Heart right ventricle (tissue), 16 donors: Measurements from ENCODE around the gene GNAO1. TPM values are rescaled to one million over a fixed set of nuclear protein-coding genes. Genes with fewer than 3 reads are reported as not detected.

Experiments
- ATAC-seq, 8 donors: fragments of 200-7000 bp; cut with Tn5 transposase; one replicate each; pipeline ENCODE4 v1.9.1; 2020; ENCODE audit warnings: mild to moderate bottlenecking in 8 of 8, moderate library complexity in 8 of 8, moderate number of reproducible peaks in 1 of 8
- DNase-seq, 2 donors: peaks; one replicate each; pipeline ENCODE4 v3.0.0-alpha.2; 2020
- H3K27ac ChIP-seq, 10 donors: fragments of 200-600 bp; sonication (generic) in 2 of 10; one replicate each; pipeline versions ENCODE4 v1.5.0 to v1.8.0; 2020 to 2022; ENCODE audit warnings: mild to moderate bottlenecking in 3 of 10
- H3K27me3 ChIP-seq, 7 donors: fragments of 200-600 bp; one replicate each; pipeline ENCODE4 v1.8.0; 2021 to 2022; ENCODE audit warnings: mild to moderate bottlenecking in 2 of 7
- H3K36me3 ChIP-seq, 9 donors: fragments of 200-600 bp; sonication (generic) in 1 of 9; one replicate each; pipeline versions ENCODE4 v1.5.0 to v1.8.0; 2020 to 2022; ENCODE audit warnings: mild to moderate bottlenecking in 2 of 9
- H3K4me1 ChIP-seq, 9 donors: fragments of 200-600 bp; sonication (generic) in 1 of 9; one replicate each; pipeline versions ENCODE4 v1.5.0 to v1.8.0; 2020 to 2022; ENCODE audit warnings: mild to moderate bottlenecking in 4 of 9
- H3K4me3 ChIP-seq, 10 donors: fragments of 200-600 bp; sonication (generic) in 2 of 10; one replicate each; pipeline versions ENCODE4 v1.5.0 to v1.8.0; 2020 to 2022; ENCODE audit warnings: mild to moderate bottlenecking in 7 of 10, moderate library complexity in 2 of 10
- H3K9me3 ChIP-seq, 11 donors: fragments of 200-600 bp in 10 of 11; sonication (generic) in 2 of 11; one replicate each; pipeline versions ENCODE4 v1.5.0 to v1.8.0; 2013 to 2022; ENCODE audit warnings: mild to moderate bottlenecking in 2 of 11, control low read depth in 1 of 11, moderate library complexity in 1 of 11
- CTCF ChIP-seq, 9 donors: fragments of 200-600 bp; sonication (generic) in 2 of 9; IDR thresholded peaks; one replicate each; pipeline versions ENCODE4 v1.5.0 to v1.8.0; 2021 to 2022; ENCODE audit warnings: antibody characterized with exemption in 9 of 9, mild to moderate bottlenecking in 5 of 9, moderate library complexity in 1 of 9
- WGBS, 2 donors: extraction: QIAGEN DNeasy Blood & Tissue Kit; methylation state at CpG; one replicate each; pipeline ENCODE4 v1.1.7; 2013; ENCODE audit warnings: inconsistent platforms in 1 of 2; 5-methylcytosine and 5-hydroxymethylcytosine counted together
- intact Hi-C, 10 donors: fragments of 100-400 bp; cut with DNase I; formaldehyde crosslinking; loops; one replicate each; pipeline versions ENCODE4 v1.11.1 to v1.14.2; 2022
- polyA plus RNA-seq, 2 donors: library from polyadenylated mRNA; stranded (reverse); fragments of 200-250 nt; gene quantifications; one replicate each; pipeline ENCODE4 v1.2.3, GENCODE V29; 2013
- total RNA-seq, 10 donors: library from RNA; stranded (reverse); fragmentation: NEBNext Ultra II Directional in 3 of 10; extraction: Animal tissue kit (Norgen Biotek cat#: 25700) in 3 of 10; gene quantifications; one replicate each; pipeline versions ENCODE4 v1.2.1 to v1.2.4, GENCODE V29; 2021 to 2023
- donor health status: Arrhythmogenic right ventricular cardiomyopathy.
- donor health status: ischemic (EF 13 %, LVEDD 7.1; RV severe dilation, severe dysfunction).
- donor health status: healthy with polysubstance abuse.
- donor health status: DM: no; HTN: yes; CAD: no.
- donor health status: DM: no; HTN: no; CAD: no.
- donor health status: ischemic (EF 25% LVEDD 6.9; RV normal size, moderate dysfunction).
- donor health status: ischemic (EF 25% LVEDD 5.7; RV mildly dilated, moderate dysfunction).
- donor health status: healthy.
- donor health status: DM: yes; HTN: yes; CAD: no.
- donor health status: Ischemic cardiomyopathy.
- donor health status: ischemic (EF 35%, LVEDD 5.7; RV mildly dilated, moderate dysfunction).
- donor health status: nonischemic (EF 11% LVEDD 7.7; RV severe dilation, severe dysfunction).
- donor health status: DM: yes; HTN: yes; CAD: no.
- donor health status: PGD.
- donor health status: ischemic (EF 29% LVEDD 5.4; RV normal size, mild dysfunction).
- donor health status: nonischemic (EF 23%, LVEDD 6.1; RV moderate dilation, normal function).

The GNAO1 gene
- total and polyA plus RNA-seq, 12 donors: 1.4 to 36.7 (median 13.5) TPM

GRCh38 chr16:56307534-56307873 lies 116.2 kb downstream of the GNAO1 start:
- Histone ChIP-seq H3K27ac (no peak overlapping the region), H3K27me3 (no peaks in the 10 kb centered on the region), H3K9me3 (no peaks in the 10 kb centered on the region), H3K4me3 (no peak overlapping the region), H3K4me1 (peaks cover 0 to 7% (median 0%) of the 10 kb centered on the region in 9 donors), H3K36me3 (no peaks in the 10 kb centered on the region)
- intact Hi-C loops: loop anchor here in 1 of 10 donors (10.0 kb wide), 1 partner anchor 113 kb away; the partner anchor contains the start of gene GNAO1
- DNase-seq (no peak), ATAC-seq (no peak)
- no peak for TF ChIP-seq CTCF (IDR thresholded peaks at IDR 0.05)
- 91 to 98% methylated on average over 2 of the region's 2 CpGs for WGBS, 2 donors

GRCh38 chr16:56309008-56309407 lies 117.7 kb downstream of the GNAO1 start:
- Histone ChIP-seq H3K27ac (no peak overlapping the region), H3K9me3 (no peaks in the 10 kb centered on the region), H3K27me3 (no peaks in the 10 kb centered on the region), H3K4me3 (no peak overlapping the region), H3K36me3 (no peaks in the 10 kb centered on the region), H3K4me1 (peaks cover 0 to 7% (median 0%) of the 10 kb centered on the region in 9 donors)
- no peak for TF ChIP-seq CTCF (IDR thresholded peaks at IDR 0.05)
- no peak for DNase-seq
- intact Hi-C loops: loop anchor here in 1 of 10 donors (10.0 kb wide), 1 partner anchor 114 kb away; the partner anchor contains the start of gene GNAO1
- WGBS, 2 donors: 80 to 81% methylated on average over 3 of the region's 3 CpGs
- ATAC-seq: no peak

- no peaks in the 10 kb centered on the region for H3K36me3 ChIP-seq
- H3K4me3 ChIP-seq: no peak overlapping the region
- ATAC-seq (no peak), DNase-seq (no peak)
- intact Hi-C loops: loop anchor here in 4 of 10 donors (10.0 kb wide), 2 partner anchors 116 to 596 kb away; partner anchors contain the start of gene GNAO1 (in 2 of the 4)
- H3K9me3 ChIP-seq: no peaks in the 10 kb centered on the region
- WGBS, 2 donors: 93 to 98% methylated on average over 2 of the region's 2 CpGs
- TF ChIP-seq CTCF (IDR thresholded peaks at IDR 0.05): no peak
- H3K4me1 ChIP-seq: peaks cover 0 to 7% (median 0%) of the 10 kb centered on the region in 9 donors
- no peaks in the 10 kb centered on the region for H3K27me3 ChIP-seq
- no peak overlapping the region for H3K27ac ChIP-seq
Observed at GRCh38 chr16:56310690-56311089, 119.4 kb downstream of the GNAO1 start.

GRCh38 chr16:56311208-56312027 lies 120.1 kb downstream of the GNAO1 start:
- Histone ChIP-seq H3K9me3 (no peaks in the 10 kb centered on the region), H3K4me1 (peaks cover 0 to 3% (median 0%) of the 10 kb centered on the region in 9 donors), H3K36me3 (no peaks in the 10 kb centered on the region), H3K4me3 (no peak overlapping the region), H3K27ac (no peak overlapping the region), H3K27me3 (no peaks in the 10 kb centered on the region)
- 86 to 88% methylated on average over 13 of the region's 13 CpGs for WGBS, 2 donors
- peak in 5 of 9 donors; percentile 16 to 35 (median 20) for TF ChIP-seq CTCF (IDR thresholded peaks at IDR 0.05)
- ATAC-seq: peak in 2 of 8 donors; percentile 16 to 44
- intact Hi-C loops: loop anchor here in 4 of 10 donors (10.0 kb wide), 2 partner anchors 117 to 597 kb away; partner anchors contain the start of gene GNAO1 (in 2 of the 4)
- DNase-seq: no peak
